Glutamatergic neuron (in vitro differentiated cells): ENCODE measurements around the gene OPRM1. TPM values are rescaled to one million over a fixed set of nuclear protein-coding genes. Genes with fewer than 3 reads are reported as not detected.

Source experiments
- DNase-seq: peaks from one replicate; pipeline ENCODE4 v3.0.0; 2022
- H3K27ac Mint-ChIP-seq: one replicate; pipeline ENCODE4 v1.8.0; 2020; ENCODE audit warnings: mild to moderate bottlenecking, mixed read lengths, inconsistent platforms; ENCODE audit not compliant: unreplicated experiment
- H3K27me3 Mint-ChIP-seq: one replicate; pipeline ENCODE4 v1.8.0; 2020; ENCODE audit warnings: mild to moderate bottlenecking, moderate library complexity, mixed read lengths, inconsistent platforms; ENCODE audit not compliant: unreplicated experiment
- H3K36me3 Mint-ChIP-seq: one replicate; pipeline ENCODE4 v1.8.0; 2020; ENCODE audit warnings: mild to moderate bottlenecking, mixed read lengths, inconsistent platforms; ENCODE audit not compliant: unreplicated experiment
- H3K4me1 Mint-ChIP-seq: one replicate; pipeline ENCODE4 v1.8.0; 2020; ENCODE audit warnings: mild to moderate bottlenecking, low read depth, mixed read lengths, inconsistent platforms; ENCODE audit not compliant: unreplicated experiment
- H3K4me3 Mint-ChIP-seq: one replicate; pipeline ENCODE4 v1.8.0; 2020; ENCODE audit warnings: mild to moderate bottlenecking, mixed read lengths, inconsistent platforms; ENCODE audit not compliant: unreplicated experiment
- H3K9me3 Mint-ChIP-seq: one replicate; pipeline ENCODE4 v1.8.0; 2020; ENCODE audit warnings: mild to moderate bottlenecking, moderate library complexity, mixed read lengths, inconsistent platforms; ENCODE audit not compliant: unreplicated experiment
- total RNA-seq: library from RNA; stranded (reverse); fragmentation: NEBNext Ultra II Directional; extraction: Animal tissue kit (Norgen Biotek cat#: 25700); gene quantifications from one replicate; pipeline ENCODE4 v1.2.1, GENCODE V29; 2021; ENCODE audit not compliant: unreplicated experiment
- TF ChIP-seq, protein P1 (sequence below): fragments of 200-600 bp; sonication (generic); IDR thresholded peaks from one replicate; pipeline ENCODE4 v1.5.0; 2021; ENCODE audit not compliant: partially characterized antibody, unreplicated experiment

The OPRM1 gene
- total RNA-seq, 1 donor from 2014 or later = not detected

DNA sequence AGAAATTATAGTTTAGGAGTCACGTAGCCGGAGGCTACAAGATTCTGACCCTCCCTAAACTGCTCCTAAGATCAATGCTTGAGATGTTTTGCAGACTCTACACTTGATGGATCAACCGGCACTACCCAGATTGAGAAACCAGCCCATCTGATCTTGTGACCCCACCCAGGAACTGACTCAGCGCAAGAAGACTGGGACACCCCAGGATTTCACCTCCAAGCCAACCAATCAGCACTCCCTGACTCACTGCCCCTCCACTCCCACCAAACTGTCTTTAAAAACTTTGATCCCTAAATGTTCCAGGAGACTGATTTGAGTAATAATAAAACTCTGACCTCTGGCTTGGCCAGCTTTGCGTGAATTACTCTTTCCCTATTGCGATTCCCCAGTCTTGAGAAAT, 99.8 kb downstream of the OPRM1 start:
- no peak for DNase-seq
- Mint-ChIP-seq H3K27ac (no peak overlapping the region), H3K36me3 (no peaks in the 10 kb centered on the region), H3K4me3 (no peak overlapping the region), H3K27me3 (peaks cover 3% of the 10 kb centered on the region), H3K4me1 (peaks cover 3% of the 10 kb centered on the region), H3K9me3 (peaks cover 1% of the 10 kb centered on the region)
- TF ChIP-seq, protein P1, sequence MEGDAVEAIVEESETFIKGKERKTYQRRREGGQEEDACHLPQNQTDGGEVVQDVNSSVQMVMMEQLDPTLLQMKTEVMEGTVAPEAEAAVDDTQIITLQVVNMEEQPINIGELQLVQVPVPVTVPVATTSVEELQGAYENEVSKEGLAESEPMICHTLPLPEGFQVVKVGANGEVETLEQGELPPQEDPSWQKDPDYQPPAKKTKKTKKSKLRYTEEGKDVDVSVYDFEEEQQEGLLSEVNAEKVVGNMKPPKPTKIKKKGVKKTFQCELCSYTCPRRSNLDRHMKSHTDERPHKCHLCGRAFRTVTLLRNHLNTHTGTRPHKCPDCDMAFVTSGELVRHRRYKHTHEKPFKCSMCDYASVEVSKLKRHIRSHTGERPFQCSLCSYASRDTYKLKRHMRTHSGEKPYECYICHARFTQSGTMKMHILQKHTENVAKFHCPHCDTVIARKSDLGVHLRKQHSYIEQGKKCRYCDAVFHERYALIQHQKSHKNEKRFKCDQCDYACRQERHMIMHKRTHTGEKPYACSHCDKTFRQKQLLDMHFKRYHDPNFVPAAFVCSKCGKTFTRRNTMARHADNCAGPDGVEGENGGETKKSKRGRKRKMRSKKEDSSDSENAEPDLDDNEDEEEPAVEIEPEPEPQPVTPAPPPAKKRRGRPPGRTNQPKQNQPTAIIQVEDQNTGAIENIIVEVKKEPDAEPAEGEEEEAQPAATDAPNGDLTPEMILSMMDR = no peak

- Mint-ChIP-seq H3K9me3 (peaks cover 1% of the 10 kb centered on the region), H3K4me1 (peaks cover 3% of the 10 kb centered on the region), H3K4me3 (no peak overlapping the region), H3K27ac (no peak overlapping the region), H3K27me3 (peaks cover 3% of the 10 kb centered on the region), H3K36me3 (no peaks in the 10 kb centered on the region)
- TF ChIP-seq, protein P1 = no peak
- no peak for DNase-seq
These were observed 100.9 kb downstream of the OPRM1 start for GRCh38 chr6:154139892-154140291.

- H3K27me3 Mint-ChIP-seq = peaks cover 3% of the 10 kb centered on the region
- peaks cover 1% of the 10 kb centered on the region for H3K9me3 Mint-ChIP-seq
These were observed 101.7 kb downstream of the OPRM1 start for GRCh38 chr6:154140743-154141142.

DNA sequence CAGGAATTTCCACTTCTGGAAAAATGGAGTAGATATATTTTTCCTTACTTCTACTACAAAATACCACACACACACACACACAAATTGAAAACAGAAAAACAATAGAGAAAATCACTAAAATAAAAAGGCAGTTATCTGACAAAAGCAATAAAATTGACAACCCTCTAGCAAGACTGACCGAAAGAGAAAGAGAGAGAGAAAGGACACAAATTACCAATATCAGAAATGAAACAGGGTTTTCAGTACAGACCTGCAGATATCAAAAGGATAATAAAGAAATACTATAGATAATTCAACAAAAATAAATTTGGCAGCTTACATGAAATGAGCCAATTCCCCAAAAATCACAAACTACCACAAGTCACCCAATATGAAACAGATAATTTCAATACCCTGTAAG, 104.7 kb downstream of the OPRM1 start:
- H3K27ac Mint-ChIP-seq = no peak overlapping the region
- no peak for DNase-seq
- peaks cover 3% of the 10 kb centered on the region for H3K4me1 Mint-ChIP-seq
- H3K9me3 Mint-ChIP-seq = peaks cover 1% of the 10 kb centered on the region
- no peak overlapping the region for H3K4me3 Mint-ChIP-seq
- TF ChIP-seq, protein P1 = no peak
- H3K27me3 Mint-ChIP-seq = peaks cover 4% of the 10 kb centered on the region
- no peaks in the 10 kb centered on the region for H3K36me3 Mint-ChIP-seq

More at GRCh38 chr6:154140743-154141142, 101.7 kb downstream of the OPRM1 start:
- no peaks in the 10 kb centered on the region for H3K36me3 Mint-ChIP-seq
- H3K4me3 Mint-ChIP-seq = no peak overlapping the region
- TF ChIP-seq, protein P1 = no peak
- peaks cover 3% of the 10 kb centered on the region for H3K4me1 Mint-ChIP-seq
- no peak for DNase-seq
- no peak overlapping the region for H3K27ac Mint-ChIP-seq

DNA sequence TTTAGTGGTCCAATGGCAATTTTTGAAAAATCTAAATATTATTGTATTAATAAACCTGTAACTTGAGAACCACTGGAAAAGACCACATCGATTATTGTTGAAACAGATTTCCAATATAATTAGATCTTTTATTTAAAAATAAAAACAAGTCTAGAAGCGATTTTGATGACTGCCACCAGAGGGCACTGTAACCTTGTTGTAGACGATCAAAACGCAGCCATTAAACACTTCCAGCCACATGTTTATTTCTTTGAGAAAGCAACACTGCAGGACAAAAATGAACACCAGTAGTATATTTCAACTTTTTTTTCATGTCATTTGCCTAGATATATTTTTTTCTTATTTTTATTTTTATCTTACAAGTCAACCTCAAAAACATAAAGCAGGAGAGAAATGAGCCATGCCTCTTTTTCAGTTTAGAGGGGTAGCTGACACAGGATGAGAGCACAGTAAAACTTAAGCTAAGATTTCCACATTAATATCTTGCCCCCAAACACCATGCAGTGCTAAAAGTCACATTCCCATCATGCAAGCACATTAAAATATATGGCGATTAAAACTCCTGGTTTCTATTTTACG, 115.4 kb downstream of the OPRM1 start:
- no peak overlapping the region for H3K27ac Mint-ChIP-seq
- H3K4me1 Mint-ChIP-seq = no peaks in the 10 kb centered on the region
- H3K36me3 Mint-ChIP-seq = no peaks in the 10 kb centered on the region
- no peak overlapping the region for H3K4me3 Mint-ChIP-seq
- TF ChIP-seq, protein P1 = peak; percentile 92
- peaks cover 2% of the 10 kb centered on the region for H3K9me3 Mint-ChIP-seq
- DNase-seq = peak; percentile 42
- H3K27me3 Mint-ChIP-seq = no peaks in the 10 kb centered on the region
